Activated naive CD4-positive, alpha-beta T cell (primary cell): ENCODE measurements around the gene ANKRD52.
A peak's percentile ranks its signal among the peaks of the same experiment; 100 is the strongest.
"Not testable (repeated sequence)": the region's sequence is repeated elsewhere in the genome, so short reads cannot be mapped to it uniquely, and the experiment has no call there.

Experiments used
- DNase-seq, 4 experiments: peaks; one replicate each; lab custom pipeline; 2025; lab: John Stamatoyannopoulos, UW

ANKRD52 gene

DNA sequence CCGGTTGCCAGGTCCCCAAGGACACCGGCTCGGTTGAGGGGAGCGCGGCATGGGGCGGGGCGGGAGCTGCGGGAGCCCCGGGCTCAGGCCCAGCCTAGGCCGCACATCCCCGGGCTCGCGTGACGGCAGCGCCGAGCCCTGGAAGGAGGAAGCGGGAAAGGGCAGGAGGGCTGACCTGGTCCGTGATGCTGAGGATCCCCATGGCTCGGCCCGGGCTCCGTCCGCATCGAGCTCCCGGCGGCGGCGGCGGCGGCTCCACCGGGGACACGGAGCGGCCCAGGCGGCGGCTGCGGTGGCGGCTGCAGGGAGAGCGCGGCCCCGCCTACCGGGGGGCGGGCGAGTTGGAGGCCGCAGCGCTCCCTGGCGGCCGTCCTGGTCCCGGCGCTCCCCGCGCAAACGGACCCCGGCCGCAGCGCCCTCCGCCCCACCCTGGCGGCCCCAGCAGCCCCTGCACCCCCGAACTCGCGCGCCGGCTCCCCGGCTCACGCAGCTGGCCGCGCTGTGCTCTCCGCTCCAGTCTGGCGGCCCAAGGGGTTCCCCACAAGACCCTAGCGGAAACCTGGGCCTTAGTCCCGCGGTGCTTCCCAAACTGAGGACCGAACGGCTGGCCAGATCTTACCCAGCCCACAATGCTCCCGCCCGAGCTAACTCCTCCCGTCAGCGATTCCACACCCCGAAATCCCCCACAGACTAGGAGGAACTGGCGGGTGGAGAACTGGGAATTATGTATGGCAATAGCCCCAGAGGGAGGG, at the start of gene ANKRD52:
ANKRD52 (minus strand) TSS at position 317 of the 752 bp plus-strand sequence; CDS start at position 202, 115 bp downstream.
- peak; percentile 39 to 79 (median 44) for DNase-seq

GRCh38 chr12:56307221-56307965, 49.2 kb upstream of the ANKRD52 start:
- DNase-seq = no peak

- no peak for DNase-seq
These were observed 46.8 kb upstream of the ANKRD52 start for GRCh38 chr12:56304872-56305590.

- no peak for DNase-seq
These were observed 46.1 kb upstream of the ANKRD52 start for GRCh38 chr12:56304276-56304675.

- no peak for DNase-seq
These were observed 42.7 kb upstream of the ANKRD52 start for GRCh38 chr12:56300644-56301464.

- DNase-seq = peak; percentile 87 to 98 (median 96)
These were observed 41.9 kb upstream of the ANKRD52 start, which contains the start of gene CS for GRCh38 chr12:56299853-56300643. TSS of gene CS (minus strand) at chr12:56300330. CDS start at chr12:56300201, 129 bp downstream.

DNA sequence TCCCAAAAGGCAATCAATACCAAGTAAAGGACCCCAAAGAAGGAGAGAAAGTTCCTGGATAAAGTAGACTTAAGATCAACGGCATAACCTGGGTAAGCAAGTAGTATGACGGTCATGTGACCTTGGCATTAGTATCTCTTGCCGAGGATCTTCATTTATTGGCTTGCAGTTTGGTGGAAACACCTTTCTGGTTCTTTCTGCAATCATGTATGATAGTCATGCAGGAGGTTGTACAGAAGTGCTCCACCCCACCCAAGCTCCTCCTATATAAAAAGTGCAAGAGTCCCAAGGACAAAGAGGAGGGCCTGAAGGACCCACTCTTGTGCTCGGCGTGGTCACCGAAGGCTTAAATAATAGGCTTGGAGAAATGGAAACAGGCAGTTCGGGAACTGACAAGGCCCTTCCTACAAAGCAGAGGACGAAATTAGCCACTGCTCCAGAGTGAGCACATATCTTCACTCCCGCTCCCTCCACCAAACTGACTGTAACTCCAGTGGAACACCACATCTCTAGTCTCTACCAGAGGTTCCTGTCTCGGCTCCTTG, 41.2 kb upstream of the ANKRD52 start:
- no peak for DNase-seq

- no peak for DNase-seq
These were observed 40.6 kb upstream of the ANKRD52 start for GRCh38 chr12:56298828-56299227.

GRCh38 chr12:56297400-56297799, 39.2 kb upstream of the ANKRD52 start:
- no peak for DNase-seq

GRCh38 chr12:56296295-56296694, 38.1 kb upstream of the ANKRD52 start:
- no peak for DNase-seq

- DNase-seq = no peak
These were observed 35.6 kb upstream of the ANKRD52 start for GRCh38 chr12:56293795-56294194.

- no peak for DNase-seq
These were observed 30.7 kb upstream of the ANKRD52 start for GRCh38 chr12:56288705-56289387.

DNA sequence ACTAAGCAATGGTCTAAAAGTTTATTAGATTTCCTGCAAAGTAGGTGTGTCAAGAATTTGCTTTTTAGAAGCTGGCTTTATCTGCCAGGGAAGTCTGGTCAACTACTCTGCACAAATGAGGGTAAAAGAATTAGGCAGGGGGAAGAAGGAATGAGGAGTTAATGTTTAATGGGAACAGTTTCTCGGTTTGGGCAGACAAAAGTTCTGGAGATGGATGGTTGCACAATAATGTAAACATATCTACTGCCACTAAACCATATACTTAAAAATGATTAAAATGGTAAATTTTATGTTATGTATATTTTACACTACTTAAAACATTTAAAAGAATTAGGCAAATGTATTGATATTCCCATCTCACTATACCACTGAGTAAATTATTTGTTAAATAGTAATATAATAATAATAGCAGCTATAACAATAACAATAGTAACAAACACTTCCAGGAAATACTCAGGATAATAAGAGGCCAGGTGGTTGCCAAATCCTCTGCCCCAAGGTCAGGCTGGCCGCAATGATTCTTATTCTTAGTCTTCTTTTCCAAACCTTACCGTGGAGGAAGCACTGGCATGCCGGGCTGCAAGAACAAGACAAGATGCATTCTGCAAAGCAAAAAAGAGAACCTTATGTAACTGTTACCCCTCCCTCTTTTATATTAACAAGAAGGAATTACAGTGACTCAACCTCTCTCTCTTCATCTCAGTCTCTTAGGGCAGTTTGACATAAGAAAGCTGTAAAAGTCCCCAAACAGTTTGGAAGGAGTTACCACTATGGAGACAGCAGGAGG, 28.1 kb upstream of the ANKRD52 start:
- no peak for DNase-seq

DNA sequence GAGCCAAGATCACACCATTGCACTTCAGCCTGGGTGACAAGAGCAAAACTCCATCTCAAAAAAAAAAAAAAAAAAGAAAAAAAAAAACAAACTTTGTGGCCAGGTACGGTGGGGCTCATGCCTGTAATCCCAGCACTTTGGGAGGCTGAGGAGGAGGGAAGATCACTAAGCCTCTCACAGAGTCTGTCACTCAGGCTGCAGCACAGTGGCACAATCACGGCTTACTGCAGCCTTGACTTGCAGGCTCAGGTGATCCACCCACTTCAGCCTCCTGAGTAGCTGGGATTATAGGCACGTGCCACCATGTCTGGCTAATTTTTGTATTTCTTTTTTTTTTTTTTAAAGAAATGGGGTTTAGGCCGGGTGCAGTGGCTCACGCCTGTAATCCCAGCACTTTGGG, 26.1 kb upstream of the ANKRD52 start:
- DNase-seq = not testable (repeated sequence)

DNA sequence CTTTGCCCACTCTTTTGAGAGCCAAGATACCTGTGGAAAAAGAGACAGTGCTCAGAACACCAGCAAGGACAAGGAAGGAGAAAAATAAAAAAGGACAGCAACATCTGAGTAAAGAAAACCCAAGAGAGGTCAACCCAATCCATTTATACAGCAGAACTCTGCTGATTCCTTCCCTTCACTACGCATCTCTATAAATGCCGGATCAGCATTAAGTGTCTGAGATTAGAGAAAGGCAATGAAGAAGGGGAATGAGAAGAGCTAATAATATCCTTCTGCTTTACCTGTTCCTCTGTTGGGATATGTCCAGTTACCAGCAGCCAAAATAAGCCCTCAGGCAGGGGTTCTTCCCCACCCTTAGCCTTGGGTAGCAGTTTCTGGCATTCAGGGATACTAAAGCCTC, 24.4 kb upstream of the ANKRD52 start:
- no peak for DNase-seq

GRCh38 chr12:56282030-56282429, 23.8 kb upstream of the ANKRD52 start:
- DNase-seq = no peak

DNA sequence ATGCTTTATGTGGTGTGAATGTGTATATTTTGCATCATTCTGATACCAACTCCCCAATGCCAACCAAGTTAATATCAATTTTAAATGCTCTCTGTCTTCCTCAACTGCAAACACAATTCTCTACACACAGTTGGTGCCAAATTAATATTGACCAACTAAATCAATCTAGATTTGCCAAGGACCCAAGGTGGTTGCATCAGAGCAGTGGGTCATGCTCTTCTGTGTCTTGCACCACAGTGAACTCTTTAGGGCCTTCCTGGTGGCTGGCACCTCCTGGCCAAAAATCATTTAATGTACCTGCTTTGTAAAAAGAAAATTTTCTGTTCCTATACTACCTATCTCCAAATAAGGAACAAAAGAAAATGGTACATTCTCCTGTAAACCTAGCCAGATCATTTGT, 22.7 kb upstream of the ANKRD52 start:
- DNase-seq = no peak

GRCh38 chr12:56278905-56279304, 20.7 kb upstream of the ANKRD52 start:
- no peak for DNase-seq

DNA sequence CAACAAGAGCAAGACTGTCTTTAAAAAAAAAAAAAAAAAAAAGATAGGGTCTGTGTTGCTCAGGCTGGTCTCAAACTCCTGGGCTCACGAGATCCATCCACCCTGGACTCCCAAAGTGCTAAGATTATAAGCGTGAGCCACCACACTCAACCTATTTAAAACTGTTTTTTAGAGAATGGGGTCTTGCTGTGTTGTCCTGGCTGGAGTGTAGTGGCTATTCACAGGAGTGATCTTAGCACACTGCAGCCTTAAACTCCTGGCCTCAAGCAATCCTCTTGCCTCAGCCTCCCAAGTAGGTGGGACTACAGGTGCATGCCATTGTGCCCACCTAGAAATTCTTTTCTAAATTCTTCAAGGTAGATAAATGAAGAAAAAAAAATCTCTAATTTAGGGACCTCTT, 16.1 kb upstream of the ANKRD52 start:
- DNase-seq = no peak
